Measurements from ENCODE around the gene ESYT2.

DNA sequence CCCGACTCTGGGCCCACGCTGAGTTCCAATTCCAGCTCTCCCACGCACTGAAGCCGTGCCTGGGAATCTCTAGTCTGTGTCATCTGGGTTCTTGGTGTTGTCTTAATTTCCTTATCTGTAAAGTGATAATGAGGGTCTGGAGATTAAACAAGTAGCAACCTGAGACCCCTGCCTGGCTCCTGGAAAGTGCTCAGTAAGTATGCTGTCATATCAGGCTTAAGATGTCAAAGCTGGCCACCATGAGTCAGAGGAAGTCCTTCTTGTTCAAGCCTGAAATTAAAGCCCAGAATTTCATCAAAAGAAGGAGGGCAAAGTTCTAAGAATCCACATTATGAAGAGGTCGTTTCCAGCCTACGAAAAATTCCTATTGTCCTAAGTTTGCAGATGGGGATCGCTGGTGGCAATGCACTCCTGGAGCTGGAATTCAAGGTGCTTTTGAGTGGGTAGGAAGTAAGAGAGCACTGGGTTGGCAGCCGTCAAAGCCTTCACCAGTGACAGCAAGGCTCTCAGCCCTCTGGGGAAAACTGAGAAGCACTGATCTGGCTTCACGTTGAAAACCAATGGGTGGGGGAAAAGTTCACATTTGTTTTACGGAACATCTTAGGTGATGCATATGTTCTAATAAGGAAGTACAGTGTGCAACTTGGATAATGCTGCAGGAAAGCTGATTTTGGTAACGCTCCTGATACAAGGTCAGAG lies 74.4 kb downstream of the ESYT2 start:
- TF ChIP-seq, protein P1, sequence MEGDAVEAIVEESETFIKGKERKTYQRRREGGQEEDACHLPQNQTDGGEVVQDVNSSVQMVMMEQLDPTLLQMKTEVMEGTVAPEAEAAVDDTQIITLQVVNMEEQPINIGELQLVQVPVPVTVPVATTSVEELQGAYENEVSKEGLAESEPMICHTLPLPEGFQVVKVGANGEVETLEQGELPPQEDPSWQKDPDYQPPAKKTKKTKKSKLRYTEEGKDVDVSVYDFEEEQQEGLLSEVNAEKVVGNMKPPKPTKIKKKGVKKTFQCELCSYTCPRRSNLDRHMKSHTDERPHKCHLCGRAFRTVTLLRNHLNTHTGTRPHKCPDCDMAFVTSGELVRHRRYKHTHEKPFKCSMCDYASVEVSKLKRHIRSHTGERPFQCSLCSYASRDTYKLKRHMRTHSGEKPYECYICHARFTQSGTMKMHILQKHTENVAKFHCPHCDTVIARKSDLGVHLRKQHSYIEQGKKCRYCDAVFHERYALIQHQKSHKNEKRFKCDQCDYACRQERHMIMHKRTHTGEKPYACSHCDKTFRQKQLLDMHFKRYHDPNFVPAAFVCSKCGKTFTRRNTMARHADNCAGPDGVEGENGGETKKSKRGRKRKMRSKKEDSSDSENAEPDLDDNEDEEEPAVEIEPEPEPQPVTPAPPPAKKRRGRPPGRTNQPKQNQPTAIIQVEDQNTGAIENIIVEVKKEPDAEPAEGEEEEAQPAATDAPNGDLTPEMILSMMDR (IDR thresholded peaks at IDR 0.05): no peak
- TF ChIP-seq POLR2A (IDR thresholded peaks at IDR 0.05): no peak

Measured in uterus (tissue), 2 donors.